Left renal pelvis (tissue), 4 donors: ENCODE results near the gene PINK1. TPM values are rescaled to one million over a fixed set of nuclear protein-coding genes. Genes with fewer than 3 reads are reported as not detected.
A peak's percentile ranks its signal among the peaks of the same experiment; 100 is the strongest.

Source experiments
- DNase-seq, 4 donors: peaks; one replicate each; pipeline ENCODE4 v3.0.0-alpha.2; 2013; ENCODE audit warnings: low read depth in 4 of 4, low spot score in 3 of 4
- polyA plus RNA-seq, 4 donors: library from polyadenylated mRNA; unstranded; fragments of 120-200 nt; gene quantifications; one replicate each; pipeline ENCODE4 v1.2.1, GENCODE V29; 2013; ENCODE audit not compliant: insufficient read length in 4 of 4

Gene PINK1
- polyA plus RNA-seq, 4 donors: 56.3 to 78.1 (median 63.0) TPM

DNA sequence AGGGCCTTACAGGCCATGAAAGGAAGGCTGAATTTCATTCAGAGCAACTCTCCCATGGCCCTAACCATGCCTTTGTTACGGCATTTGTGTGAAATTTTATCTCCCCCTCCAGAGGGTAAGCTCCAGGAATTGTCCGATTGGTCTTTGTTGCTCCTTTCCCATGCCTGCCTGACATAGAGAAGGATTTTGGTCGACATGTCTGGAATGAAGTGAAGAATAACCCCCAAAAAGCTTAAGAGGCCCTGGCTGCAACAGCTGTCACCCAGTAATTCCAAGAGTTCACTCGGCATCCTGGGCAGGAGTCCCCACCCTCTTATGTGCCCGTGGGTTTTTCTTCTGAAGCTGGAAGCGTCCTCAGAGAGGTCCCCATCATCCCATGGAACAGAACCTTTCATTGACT, 23.7 kb upstream of the PINK1 start:
- DNase-seq: no peak

DNA sequence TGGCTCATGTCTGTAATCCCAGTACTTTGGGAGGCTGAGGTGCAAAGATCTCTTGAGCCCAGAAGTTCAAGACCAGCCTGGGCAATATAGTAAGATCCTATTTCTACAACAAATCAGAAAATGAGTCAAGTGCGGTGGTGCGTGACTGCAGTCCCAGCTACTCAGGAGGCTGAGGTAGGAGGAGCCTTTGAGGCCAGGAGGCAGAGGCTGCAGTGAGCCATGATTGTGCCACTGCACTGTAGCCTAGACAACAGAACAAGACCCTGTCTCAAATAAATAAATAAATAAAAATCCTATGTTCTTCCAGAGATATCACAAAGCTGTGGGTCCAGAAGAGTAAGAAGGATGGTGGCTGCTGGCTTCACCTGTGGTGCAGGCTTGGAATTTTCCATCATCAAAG, 22.3 kb upstream of the PINK1 start:
- no peak for DNase-seq

- no peak for DNase-seq
Measured at GRCh38 chr1:20611652-20612051, 21.6 kb upstream of the PINK1 start.

DNA sequence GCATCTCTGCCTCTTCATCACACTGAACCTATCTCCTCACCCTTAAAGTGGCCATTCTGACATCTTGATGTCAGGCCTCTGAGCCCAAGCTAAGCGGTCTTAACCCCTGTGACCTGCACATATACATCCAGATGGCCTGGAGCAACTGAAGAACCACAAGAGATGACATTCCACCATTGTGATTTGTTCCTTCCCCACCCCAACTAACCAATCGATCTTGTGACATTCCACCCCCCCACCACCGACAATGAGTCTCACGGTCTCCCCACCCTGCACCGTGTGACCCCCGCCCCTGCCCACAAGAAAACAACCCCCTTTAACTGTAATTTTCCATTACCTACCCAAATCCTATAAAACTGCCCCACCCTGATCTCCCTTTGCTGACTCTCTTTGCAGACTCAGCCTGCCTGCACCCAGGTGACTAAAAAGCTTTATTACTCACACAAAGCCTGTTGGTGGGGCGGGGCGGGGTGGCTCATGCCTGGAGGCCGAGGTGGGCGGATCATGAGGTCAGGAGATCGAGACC, 21.0 kb upstream of the PINK1 start:
- DNase-seq: no peak

DNA sequence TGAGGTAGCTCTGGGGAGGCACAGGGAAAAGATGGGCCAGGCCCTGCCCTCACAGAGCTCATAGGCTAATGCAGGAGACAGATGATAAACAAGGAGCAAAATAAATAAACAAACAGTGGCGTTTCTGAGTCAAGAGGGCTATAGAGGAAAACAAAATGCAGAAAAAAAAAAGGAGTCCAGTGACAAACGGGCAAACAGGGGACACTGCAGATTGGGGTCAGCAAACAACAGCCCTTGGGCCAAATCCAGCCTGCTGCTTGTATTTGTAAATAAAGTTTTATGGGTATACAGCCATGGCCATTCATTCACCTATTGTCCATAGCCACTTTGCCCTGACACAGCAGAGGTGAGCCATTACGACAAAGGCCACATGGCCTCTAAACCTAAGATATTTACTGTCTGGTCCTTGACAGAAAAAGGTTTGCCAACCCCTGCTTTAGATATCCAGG, 19.1 kb upstream of the PINK1 start:
- no peak for DNase-seq

DNA sequence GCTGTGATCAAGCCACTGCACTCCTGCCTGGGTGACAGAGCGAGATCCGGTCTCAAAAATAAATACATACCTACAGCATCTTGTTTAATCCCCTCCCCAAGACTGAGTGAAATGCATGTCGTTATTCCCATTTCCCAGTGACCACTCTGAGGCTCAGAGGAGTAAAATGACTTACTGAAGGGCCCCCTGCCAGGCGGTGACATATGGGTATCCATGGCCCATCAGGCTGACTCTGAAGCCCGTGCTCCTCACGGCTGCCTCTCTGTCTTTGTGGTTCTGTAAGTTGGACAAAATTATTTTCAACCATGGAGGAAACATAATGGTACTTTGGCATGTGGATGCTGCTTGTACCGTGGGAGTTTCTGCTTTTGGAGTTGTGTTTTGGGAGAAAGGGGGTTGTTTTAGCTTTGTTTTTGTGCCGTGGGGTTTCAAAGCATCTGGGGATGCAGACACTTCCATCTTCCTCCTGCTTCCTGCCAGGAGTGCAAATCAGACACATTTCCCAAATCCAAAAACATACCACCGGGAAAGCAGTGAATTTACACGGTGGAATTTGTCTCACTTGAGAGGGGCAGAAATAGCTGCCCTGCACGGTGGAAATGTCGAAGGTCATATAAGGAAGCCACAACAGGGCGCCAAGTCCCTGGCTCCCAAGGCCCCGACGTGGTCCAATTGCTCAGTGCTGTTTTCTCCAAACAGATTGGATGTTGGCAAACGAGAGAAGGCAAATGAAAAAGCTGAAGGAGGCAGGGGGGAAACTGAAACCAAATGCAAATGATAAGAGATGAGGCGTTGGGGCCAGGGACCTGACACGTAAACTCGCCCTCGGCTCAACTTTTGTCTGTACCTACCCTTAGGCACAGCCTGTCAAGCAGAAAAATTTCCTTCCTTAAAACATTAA, 17.1 kb upstream of the PINK1 start:
- no peak for DNase-seq

DNA sequence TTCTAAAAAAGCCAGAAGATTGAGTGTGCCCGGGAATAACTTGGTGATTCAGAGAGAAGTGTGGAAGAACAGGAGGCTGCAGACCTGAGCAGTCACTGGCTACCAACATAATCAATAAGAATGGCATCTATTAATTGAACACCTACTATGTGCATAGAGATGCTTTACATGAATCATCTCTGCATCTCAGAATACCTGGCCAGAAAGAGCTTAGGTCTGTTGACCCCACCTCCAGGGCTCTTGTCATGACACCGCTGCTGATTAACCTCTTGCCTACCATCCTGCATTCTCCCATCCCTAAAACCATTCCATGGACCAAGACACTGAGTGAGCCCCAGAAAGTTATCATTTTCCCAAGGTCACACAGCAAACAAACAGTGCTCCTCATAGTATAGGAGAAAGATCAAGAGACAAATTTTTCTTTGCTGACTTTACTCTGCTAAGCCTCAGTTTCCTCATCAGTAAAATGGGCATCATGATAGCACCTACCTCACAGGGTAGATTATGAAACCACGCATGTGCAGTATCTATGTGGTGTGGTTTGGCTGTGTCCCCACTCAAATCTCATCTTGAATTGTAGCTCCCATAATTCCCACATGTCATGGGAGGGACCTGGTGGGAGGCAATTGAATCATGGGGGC, 16.3 kb upstream of the PINK1 start:
- no peak for DNase-seq

DNA sequence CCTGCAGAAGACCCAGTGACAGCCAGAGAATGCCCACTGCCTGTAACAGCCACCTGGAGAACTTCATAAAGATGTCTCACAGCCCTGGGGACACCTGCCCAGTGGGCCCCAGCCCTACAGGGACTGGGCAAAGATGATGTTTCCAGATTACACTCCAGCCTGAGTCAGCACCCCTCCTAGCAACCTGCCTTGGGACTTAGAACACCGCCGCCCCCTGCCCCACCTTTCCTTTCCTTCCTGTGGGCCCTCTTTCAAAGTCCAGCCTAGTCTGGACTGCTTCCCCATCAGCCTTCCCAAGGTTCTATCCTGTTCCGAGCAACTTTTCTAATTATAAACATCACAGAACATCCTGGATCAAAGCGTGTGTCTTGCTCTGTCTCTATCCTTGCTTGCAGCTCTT, 14.7 kb upstream of the PINK1 start:
- no peak for DNase-seq

- no peak for DNase-seq
Measured at GRCh38 chr1:20619999-20620398, 13.3 kb upstream of the PINK1 start.

DNA sequence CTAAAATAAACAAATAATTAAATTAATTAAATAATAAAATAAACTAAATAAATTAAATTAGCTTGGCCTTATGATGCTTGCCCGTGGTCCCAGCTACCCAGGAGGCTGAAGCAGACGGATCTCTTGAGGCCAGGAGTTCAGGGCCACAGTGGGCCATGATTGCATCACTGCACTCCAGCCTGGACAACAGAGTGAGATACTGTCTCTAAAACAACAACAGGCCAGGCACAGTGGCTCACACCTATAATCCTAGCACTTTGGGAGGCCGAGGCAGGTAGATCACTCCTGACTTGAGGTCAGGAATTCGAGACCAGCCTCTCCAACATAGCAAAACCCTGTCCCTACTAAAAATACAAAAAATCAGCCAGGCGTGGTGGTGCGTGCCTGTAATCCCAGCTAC, 12.2 kb upstream of the PINK1 start:
- no peak for DNase-seq

- DNase-seq: no peak
Measured at GRCh38 chr1:20624709-20625108, 8.5 kb upstream of the PINK1 start.

DNA sequence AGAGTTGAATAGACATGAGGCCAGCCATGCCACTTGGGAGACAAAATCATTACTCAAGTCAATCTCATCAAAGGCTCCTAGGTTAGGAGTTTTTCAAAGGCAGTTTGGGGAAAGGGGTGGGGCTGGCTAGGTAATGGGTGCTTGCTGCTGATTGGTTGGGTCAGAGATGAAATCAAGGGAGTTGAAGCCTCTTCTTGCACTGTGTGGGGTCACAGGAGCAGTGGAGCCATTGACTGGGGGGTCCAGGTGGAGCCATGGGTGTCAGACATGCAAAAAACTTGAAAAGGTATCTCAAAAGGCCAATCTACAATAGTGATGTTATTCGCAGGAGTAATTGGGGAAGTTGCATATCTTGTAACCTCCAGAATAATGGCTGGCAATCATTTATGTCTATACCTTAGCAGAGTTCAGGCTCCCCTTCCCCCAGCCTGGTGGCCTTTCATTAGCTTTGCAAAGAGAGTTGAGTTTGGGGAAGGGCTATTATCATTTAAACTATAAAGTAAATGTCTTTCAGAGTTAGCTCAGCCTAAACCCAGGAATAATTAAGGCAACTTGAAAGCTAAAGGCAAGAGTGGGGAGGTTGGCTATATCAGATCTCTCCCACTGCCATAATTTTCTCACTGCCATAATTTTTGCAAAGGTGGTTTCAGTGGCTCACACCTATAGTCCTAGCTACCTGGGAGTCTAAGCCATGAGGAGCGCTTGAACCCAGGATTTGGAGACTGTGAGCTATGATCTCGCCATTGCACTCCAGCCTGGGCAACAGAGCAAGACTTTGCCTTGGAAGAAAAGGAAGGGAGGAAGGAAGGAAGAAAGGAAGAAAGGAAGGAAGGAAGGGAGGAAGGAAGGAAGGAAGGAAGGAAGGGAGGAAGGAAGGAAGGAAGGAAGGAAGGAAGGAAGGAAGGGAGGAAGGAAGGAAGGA, 7.8 kb upstream of the PINK1 start:
- DNase-seq: no peak

- DNase-seq: no peak
Measured at GRCh38 chr1:20626098-20626427, 7.2 kb upstream of the PINK1 start.

- no peak for DNase-seq
Measured at GRCh38 chr1:20626524-20626923, 6.7 kb upstream of the PINK1 start.

- no peak for DNase-seq
Measured at GRCh38 chr1:20630729-20631128, 2.5 kb upstream of the PINK1 start.

GRCh38 chr1:20632386-20632785, 872 bp upstream of the PINK1 start:
- DNase-seq: no peak

GRCh38 chr1:20634065-20634593, 871 bp downstream of the PINK1 start:
- DNase-seq: no peak

DNA sequence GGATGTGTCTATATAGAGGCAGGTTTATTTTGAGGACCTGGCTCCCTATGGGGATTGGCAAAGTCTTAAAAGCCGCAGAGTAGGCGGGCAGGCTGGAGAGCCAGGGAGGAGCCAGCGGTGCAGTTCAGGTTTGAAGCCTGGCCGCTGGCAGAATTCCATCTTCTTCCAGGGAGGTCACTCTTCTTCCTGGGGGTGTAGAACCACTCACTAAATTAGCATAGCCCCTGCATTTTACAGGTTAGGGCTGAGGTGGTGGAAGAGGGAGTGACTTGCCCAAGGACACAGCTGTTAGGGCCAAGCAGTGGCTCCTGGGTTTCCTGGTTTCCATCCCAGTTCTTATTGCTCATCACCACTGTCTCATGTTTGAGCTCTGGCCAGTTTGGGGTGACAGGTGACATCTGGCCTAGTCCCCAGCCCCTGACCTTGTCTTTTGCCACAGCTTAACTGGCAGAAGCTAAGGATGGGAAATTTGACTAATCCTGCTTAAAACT, 1.4 kb downstream of the PINK1 start:
- DNase-seq: no peak

GRCh38 chr1:20636785-20637347, 3.6 kb downstream of the PINK1 start:
- DNase-seq: no peak

GRCh38 chr1:20640183-20640597, 6.9 kb downstream of the PINK1 start:
- DNase-seq: peak in 1 of 4 donors; percentile 29
